HEK293 (cell line): ENCODE measurements around the gene SDF2L1.

Experiments used
- CTCF ChIA-PET: fragments of 350-600 bp; formaldehyde crosslinking; extraction: SDS; loops from one replicate; lab custom pipeline; 2021; ENCODE audit warnings: antibody characterized with exemption; lab: Yijun Ruan, JAX
- POLR2A ChIA-PET: fragments of 300-600 bp; formaldehyde crosslinking; extraction: SDS; loops from one replicate; lab custom pipeline; 2020; ENCODE audit warnings: antibody characterized with exemption, inconsistent platforms; lab: Yijun Ruan, JAX
- H3K27ac ChIP-seq: fragments of 200-500 bp; sonication (Bioruptor generic); 2 replicates; pipeline ENCODE4 v1.5.1; 2014; ENCODE audit warnings: low read depth, low read length, control low read depth, inconsistent platforms; ENCODE audit errors: extremely low read depth
- H3K36me3 ChIP-seq, 2 experiments: fragments of 200-500 bp in 1 of 2; sonication (Bioruptor generic) in 1 of 2; 1 replicate in 1 of 2; 2 replicates in 1 of 2; pipeline ENCODE4 v1.5.1; 2014 to 2017; ENCODE audit warnings: inconsistent platforms in 2 of 2, low read length in 2 of 2; ENCODE audit not compliant: control insufficient read depth in 2 of 2, insufficient read depth in 1 of 2
- H3K4me1 ChIP-seq: fragments of 200-500 bp; sonication (Bioruptor generic); 2 replicates; pipeline ENCODE4 v1.5.1; 2014; ENCODE audit warnings: mild to moderate bottlenecking, low read length, inconsistent platforms; ENCODE audit not compliant: control insufficient read depth, insufficient read depth
- H3K4me3 ChIP-seq: 2 replicates; pipeline ENCODE4 v1.5.1; 2011; ENCODE audit warnings: low read depth, mild to moderate bottlenecking, control low read depth, low read length, moderate library complexity
- H3K9me3 ChIP-seq: fragments of 200-500 bp; sonication (Bioruptor generic); 2 replicates; pipeline ENCODE4 v1.5.1; 2014; ENCODE audit warnings: low read depth, low read length, inconsistent platforms; ENCODE audit not compliant: control insufficient read depth, insufficient read depth
- MYNN ChIP-seq: fragments of 450-650 bp; formaldehyde crosslinking; IDR thresholded peaks from 2 replicates; pipeline ENCODE4 v1.5.1; 2016; ENCODE audit warnings: missing biosample characterization, missing genetic modification characterization, borderline replicate concordance
- OSR2 ChIP-seq: fragments of 450-650 bp; formaldehyde crosslinking; IDR thresholded peaks from 2 replicates; pipeline ENCODE4 v1.5.1; 2016; ENCODE audit warnings: missing biosample characterization, missing genetic modification characterization
- SCRT2 ChIP-seq: fragments of 450-650 bp; formaldehyde crosslinking; IDR thresholded peaks from 2 replicates; pipeline ENCODE4 v1.5.1; 2016; ENCODE audit warnings: missing biosample characterization, missing genetic modification characterization
- SP3 ChIP-seq: fragments of 450-650 bp; formaldehyde crosslinking; IDR thresholded peaks from 2 replicates; pipeline ENCODE4 v1.5.1; 2016; ENCODE audit warnings: missing biosample characterization, missing genetic modification characterization
- TSHZ1 ChIP-seq: fragments of 450-650 bp; formaldehyde crosslinking; IDR thresholded peaks from 2 replicates; pipeline ENCODE4 v1.5.1; 2016; ENCODE audit warnings: missing biosample characterization, missing genetic modification characterization, borderline replicate concordance
- YY2 ChIP-seq: fragments of 450-650 bp; formaldehyde crosslinking; IDR thresholded peaks from 2 replicates; pipeline ENCODE4 v1.5.1; 2016; ENCODE audit warnings: missing biosample characterization, missing genetic modification characterization
- ZBTB48 ChIP-seq: fragments of 450-650 bp; formaldehyde crosslinking; IDR thresholded peaks from 2 replicates; pipeline ENCODE4 v1.5.1; 2016; ENCODE audit warnings: missing biosample characterization, missing genetic modification characterization
- ZNF10 ChIP-seq: fragments of 450-650 bp; formaldehyde crosslinking; IDR thresholded peaks from 2 replicates; pipeline ENCODE4 v1.5.1; 2017; ENCODE audit warnings: missing biosample characterization, missing genetic modification characterization
- ZNF140 ChIP-seq: fragments of 450-650 bp; formaldehyde crosslinking; IDR thresholded peaks from 2 replicates; pipeline ENCODE4 v1.5.1; 2016; ENCODE audit warnings: missing biosample characterization, missing genetic modification characterization
- ZNF146 ChIP-seq: fragments of 450-650 bp; formaldehyde crosslinking; IDR thresholded peaks from 2 replicates; pipeline ENCODE4 v1.5.1; 2016; ENCODE audit warnings: missing biosample characterization, missing genetic modification characterization
- ZNF19 ChIP-seq: fragments of 450-650 bp; formaldehyde crosslinking; IDR thresholded peaks from 2 replicates; pipeline ENCODE4; 2016; ENCODE audit warnings: missing biosample characterization, missing genetic modification characterization, low read depth
- ZNF292 ChIP-seq: fragments of 450-650 bp; formaldehyde crosslinking; IDR thresholded peaks from 2 replicates; pipeline ENCODE4 v1.5.1; 2016; ENCODE audit warnings: low read depth, missing biosample characterization, missing genetic modification characterization, borderline replicate concordance
- ZNF529 ChIP-seq: fragments of 450-650 bp; formaldehyde crosslinking; IDR thresholded peaks from 2 replicates; pipeline ENCODE4 v1.5.1; 2017; ENCODE audit warnings: missing genetic modification characterization, missing biosample characterization; ENCODE audit not compliant: insufficient replicate concordance
- ZNF560 ChIP-seq: fragments of 450-650 bp; formaldehyde crosslinking; IDR thresholded peaks from 2 replicates; pipeline ENCODE4 v1.5.1; 2017; ENCODE audit warnings: missing biosample characterization, missing genetic modification characterization, borderline replicate concordance
- ZNF621 ChIP-seq: fragments of 450-650 bp; formaldehyde crosslinking; IDR thresholded peaks from 2 replicates; pipeline ENCODE4 v1.5.1; 2017; ENCODE audit warnings: missing biosample characterization, missing genetic modification characterization
- ZNF660 ChIP-seq: fragments of 450-650 bp; IDR thresholded peaks from 2 replicates; pipeline ENCODE4 v1.5.1; 2018; ENCODE audit warnings: missing biosample characterization, mild to moderate bottlenecking, missing genetic modification characterization
- ZNF768 ChIP-seq: fragments of 450-650 bp; formaldehyde crosslinking; IDR thresholded peaks from 2 replicates; pipeline ENCODE4 v1.5.1; 2018; ENCODE audit warnings: missing biosample characterization, mild to moderate bottlenecking, missing genetic modification characterization
- ZSCAN5A ChIP-seq: fragments of 450-650 bp; formaldehyde crosslinking; IDR thresholded peaks from 2 replicates; pipeline ENCODE4 v1.5.1; 2016; ENCODE audit warnings: missing biosample characterization, missing genetic modification characterization
- TF ChIP-seq, protein P1 (sequence below): fragments of 450-650 bp; formaldehyde crosslinking; IDR thresholded peaks from 2 replicates; pipeline ENCODE4 v1.5.1; 2016; ENCODE audit warnings: missing biosample characterization, missing genetic modification characterization

SDF2L1 gene

GRCh38 chr22:21602579-21602978 lies 39.5 kb upstream of the SDF2L1 start (continued):
- no peak for TF ChIP-seq TSHZ1

- Histone ChIP-seq H3K4me3 (no peak overlapping the region), H3K9me3 (no peaks in the 10 kb centered on the region), H3K27ac (no peak overlapping the region), H3K36me3 (peaks cover 0 to 27% of the 10 kb centered on the region in 2 experiments; a peak in 2 of 3 replicates), H3K4me1 (no peaks in the 10 kb centered on the region)
- ChIA-PET CTCF (interaction anchor here (0.7 to 3.9 kb wide), 4 partner anchors 11 to 43 kb away, joined by 3 to 11 read pairs (median 3); no protein-coding TSS in a partner anchor), POLR2A (interaction anchor here (0.5 to 0.6 kb wide), 3 partner anchors 12 to 19 kb away, joined by 3 to 6 read pairs (median 3); no protein-coding TSS in a partner anchor)
- TF ChIP-seq SP3 (tag by site-specific recombination) (no peak), MYNN (no peak), ZNF10 (no peak), ZNF140 (tag by site-specific recombination) (no peak), ZNF621 (tag by site-specific recombination) (no peak), OSR2 (tag by site-specific recombination) (no peak), YY2 (no peak), ZNF660 (tag by site-specific recombination) (no peak), ZBTB48 (tag by site-specific recombination) (no peak), ZSCAN5A (tag by site-specific recombination) (no peak), ZNF560 (tag by site-specific recombination) (no peak), SCRT2 (tag by site-specific recombination) (no peak), ZNF768 (no peak), ZNF292 (tag by site-specific recombination) (no peak), ZNF19 (no peak), ZNF146 (tag by site-specific recombination) (no peak), ZNF529 (tag by site-specific recombination) (no peak)
- TF ChIP-seq, protein P1, sequence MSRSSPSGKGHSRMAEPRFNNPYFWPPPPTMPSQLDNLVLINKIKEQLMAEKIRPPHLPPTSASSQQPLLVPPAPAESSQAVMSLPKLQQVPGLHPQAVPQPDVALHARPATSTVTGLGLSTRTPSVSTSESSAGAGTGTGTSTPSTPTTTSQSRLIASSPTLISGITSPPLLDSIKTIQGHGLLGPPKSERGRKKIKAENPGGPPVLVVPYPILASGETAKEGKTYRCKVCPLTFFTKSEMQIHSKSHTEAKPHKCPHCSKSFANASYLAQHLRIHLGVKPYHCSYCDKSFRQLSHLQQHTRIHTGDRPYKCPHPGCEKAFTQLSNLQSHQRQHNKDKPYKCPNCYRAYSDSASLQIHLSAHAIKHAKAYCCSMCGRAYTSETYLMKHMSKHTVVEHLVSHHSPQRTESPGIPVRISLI (tag by site-specific recombination) = no peak
Observed at GRCh38 chr22:21603973-21604372, 38.1 kb upstream of the SDF2L1 start.
